ENCODE data around the gene TRIOBP.

TRIOBP gene

DNA sequence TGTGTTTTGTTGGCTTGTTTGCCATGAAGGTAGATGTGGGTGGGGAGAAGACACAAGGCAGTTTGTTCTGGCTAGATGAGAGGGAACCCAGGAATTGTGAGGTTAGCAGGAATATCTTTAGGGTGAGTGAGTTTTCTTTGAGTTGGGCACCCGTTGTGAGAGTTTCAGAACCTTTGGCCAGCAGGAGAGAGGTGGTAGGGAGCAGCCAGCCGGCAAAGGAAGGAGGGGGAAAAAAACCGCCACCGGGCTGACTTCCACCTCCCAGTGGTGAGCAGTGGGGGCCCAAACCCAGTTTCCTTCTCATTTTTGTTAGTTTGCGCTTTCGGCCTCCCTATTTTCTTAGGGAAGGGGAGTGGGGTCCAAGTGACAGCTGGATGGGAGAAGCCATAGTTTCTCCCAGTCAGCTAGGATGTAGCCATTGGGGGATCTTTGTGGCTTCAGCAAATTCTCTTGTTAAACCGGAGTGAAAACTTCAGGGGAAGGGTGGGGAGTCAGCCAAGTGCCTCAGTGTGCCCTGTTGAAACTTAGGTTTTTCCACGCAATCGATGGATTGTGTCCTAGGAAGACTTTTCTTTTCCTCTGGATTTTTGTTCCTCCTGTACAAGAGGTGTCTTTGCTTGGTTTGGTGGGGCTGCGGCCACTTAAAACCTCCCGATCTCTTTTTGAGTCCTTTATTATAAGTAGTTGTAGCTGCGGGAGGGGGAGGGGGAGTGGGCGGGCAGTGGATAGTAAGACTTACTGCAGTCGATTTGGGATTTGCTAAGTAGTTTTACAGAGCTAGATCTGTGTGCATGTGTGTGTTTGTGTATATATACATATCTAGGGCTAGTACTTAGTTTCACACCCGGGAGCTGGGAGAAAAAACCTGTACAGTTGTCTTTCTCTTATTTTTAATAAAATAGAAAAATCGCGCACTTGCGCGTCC lies 109.8 kb downstream of the TRIOBP start:
- DNase-seq (ENCODE audit: low spot score) = peak; percentile 67

DNA sequence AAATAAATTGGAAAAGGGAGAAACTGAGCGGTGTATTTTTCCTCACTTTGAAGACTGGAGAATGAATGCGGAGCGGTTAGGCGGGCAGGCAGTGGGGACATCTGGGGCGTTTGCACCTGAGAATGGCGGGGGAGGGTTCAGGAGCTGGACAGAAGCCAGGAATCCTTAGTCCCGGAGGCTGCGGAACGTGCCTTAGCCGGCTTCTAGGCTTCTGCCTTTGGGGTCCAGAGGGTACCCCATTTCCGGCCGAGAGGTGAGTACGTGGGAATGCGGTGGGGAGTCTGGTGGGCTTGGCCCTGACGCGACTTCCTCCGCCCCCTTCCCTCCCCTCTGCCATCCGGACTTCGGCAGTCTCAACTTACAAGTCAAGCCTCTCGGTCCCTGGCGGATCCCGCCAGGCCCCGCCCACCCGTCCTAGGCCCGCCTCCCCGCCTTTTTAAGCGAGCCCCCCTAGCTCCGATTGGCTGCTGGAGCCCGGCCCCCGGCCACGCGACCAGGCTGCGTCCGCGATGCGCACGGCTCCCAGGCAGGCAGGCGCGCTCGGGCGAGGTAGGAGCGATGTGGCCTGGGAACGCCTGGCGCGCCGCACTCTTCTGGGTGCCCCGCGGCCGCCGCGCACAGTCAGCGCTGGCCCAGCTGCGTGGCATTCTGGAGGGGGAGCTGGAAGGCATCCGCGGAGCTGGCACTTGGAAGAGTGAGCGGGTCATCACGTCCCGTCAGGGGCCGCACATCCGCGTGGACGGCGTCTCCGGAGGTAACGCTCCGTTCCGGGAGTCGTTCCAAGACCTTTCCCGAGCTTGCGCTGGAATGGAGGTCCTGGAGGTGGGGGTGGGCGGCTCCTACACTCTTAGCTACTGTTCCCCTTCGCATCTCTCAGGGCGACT lies 110.8 kb downstream of the TRIOBP start, which contains the start of gene GCAT:
GCAT (plus strand) TSS at position 525 of the 884 bp plus-strand sequence; CDS start at position 559, 34 bp downstream.
- peak; percentile 99 for DNase-seq (ENCODE audit: low spot score)

GRCh38 chr22:37808294-37808657 lies 111.4 kb downstream of the TRIOBP start:
- DNase-seq (ENCODE audit: low spot score) = no peak

DNA sequence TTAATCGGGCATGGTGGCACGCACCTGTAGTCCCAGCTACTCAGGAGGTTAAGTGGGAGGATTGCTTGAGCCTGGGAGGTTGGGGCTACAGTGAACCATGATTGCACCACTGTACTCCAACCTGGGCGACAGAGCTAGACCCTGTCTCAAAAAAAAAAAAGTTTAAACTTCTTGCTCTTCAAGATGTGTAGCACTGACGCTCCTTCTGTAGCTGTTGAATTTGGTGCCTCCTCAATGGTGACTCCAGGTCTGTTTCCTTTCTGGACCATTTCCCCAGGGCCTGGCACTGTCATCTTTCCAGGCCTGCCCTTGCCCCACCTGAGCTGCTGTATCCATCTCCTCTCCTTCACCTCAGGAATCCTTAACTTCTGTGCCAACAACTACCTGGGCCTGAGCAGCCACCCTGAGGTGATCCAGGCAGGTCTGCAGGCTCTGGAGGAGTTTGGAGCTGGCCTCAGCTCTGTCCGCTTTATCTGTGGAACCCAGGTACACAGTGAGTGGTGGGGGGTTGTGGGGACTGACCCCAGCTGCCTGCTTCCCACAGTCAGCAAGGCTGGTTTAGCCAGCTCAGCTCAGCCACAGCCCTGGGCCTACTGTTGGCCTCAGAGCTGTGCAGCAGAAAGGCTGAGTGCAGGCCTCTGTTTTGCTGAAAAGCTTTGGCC lies 113.0 kb downstream of the TRIOBP start:
- no peak for DNase-seq (ENCODE audit: low spot score)

DNA sequence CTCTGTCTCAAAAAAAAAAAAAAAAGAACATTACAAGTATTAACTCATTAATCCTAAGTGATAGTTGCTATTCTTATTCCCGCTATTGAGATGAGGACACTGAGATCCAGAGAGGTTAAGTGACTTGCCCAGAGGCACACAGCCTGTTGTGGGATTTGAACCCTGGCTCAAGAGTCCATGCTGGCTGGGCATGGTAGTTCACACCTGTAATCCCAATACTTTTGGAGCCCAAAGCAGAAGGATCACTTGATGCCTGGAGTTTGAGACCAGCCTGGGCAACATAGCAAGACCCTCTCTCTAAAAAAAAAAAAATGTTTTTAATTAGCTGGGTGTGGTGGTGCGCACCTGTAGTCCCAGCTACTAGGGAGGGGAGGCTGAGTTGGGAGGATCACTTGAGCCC lies 115.0 kb downstream of the TRIOBP start:
- no peak for DNase-seq (ENCODE audit: low spot score)

DNA sequence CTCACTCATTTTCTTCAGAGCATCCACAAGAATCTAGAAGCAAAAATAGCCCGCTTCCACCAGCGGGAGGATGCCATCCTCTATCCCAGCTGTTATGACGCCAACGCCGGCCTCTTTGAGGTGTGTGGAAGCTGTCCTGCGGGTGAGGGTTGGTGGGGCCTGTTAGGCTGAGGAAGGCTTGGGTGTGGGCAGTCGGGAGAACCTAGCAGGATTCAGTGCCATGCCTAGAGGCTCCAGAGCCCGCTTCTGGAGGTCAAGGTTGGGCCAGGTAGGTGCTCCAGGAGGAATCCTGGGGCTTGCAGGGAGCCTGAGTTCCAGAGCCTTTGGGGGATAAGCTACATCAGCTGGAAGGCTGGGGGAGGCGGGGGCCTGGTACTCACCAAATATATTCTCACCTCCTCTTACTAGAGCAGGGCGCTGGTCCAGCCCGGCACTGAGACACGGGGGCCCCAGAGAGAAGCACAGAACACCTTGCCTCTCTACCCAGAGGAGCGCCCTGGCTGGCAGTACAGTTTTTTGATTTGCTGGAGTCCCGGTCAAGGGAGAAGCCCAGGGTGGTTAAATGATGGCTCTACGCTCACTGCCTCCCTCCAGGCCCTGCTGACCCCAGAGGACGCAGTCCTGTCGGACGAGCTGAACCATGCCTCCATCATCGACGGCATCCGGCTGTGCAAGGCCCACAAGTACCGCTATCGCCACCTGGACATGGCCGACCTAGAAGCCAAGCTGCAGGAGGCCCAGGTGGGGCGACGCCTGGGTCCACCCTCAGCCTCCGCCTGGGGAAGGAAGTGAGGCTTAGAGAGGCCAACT lies 116.2 kb downstream of the TRIOBP start:
- DNase-seq (ENCODE audit: low spot score) = no peak

DNA sequence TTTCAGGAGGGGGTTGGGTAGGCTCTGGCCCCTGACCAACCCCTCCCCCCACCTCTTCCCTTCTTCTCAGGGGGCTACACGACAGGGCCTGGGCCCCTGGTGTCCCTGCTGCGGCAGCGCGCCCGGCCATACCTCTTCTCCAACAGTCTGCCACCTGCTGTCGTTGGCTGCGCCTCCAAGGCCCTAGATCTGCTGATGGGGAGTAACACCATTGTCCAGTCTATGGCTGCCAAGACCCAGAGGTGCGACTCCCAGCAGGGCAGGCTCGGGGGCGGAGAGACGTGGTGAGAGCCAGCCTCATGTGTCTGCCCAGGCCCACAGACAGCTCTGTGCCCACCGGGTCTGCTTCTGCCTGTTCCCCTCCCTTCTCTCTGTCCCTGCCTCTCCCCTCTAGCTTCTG lies 118.7 kb downstream of the TRIOBP start:
- no peak for DNase-seq (ENCODE audit: low spot score)

DNA sequence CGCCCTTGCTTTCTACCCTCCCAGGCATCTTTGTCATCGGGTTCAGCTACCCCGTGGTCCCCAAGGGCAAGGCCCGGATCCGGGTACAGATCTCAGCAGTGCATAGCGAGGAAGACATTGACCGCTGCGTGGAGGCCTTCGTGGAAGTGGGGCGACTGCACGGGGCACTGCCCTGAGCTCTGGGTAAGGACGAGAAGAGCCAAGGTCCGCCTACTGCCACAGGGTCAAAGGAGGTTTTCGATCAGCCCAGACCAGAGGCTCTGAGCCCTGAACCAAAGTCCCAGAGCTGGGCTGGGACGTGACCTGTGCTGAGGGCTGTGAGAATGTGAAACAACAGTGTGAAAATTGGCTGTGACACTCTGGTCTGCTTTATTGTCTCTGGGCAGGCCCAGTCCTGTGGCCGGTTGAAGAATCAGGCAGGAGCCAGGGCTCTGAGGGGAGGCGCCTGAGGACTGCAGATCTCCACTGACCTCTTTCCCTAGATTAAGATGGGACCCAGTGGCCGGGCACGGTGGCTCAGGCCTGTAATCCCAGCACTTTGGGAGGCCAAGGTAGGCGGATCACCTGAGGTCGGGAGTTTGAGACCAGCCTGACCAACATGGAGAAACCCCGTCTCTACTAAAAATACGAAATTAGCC lies 119.8 kb downstream of the TRIOBP start:
- no peak for DNase-seq (ENCODE audit: low spot score)

GRCh38 chr22:37817705-37818408 lies 121.0 kb downstream of the TRIOBP start:
- peak; percentile 95 for DNase-seq (ENCODE audit: low spot score)

DNA sequence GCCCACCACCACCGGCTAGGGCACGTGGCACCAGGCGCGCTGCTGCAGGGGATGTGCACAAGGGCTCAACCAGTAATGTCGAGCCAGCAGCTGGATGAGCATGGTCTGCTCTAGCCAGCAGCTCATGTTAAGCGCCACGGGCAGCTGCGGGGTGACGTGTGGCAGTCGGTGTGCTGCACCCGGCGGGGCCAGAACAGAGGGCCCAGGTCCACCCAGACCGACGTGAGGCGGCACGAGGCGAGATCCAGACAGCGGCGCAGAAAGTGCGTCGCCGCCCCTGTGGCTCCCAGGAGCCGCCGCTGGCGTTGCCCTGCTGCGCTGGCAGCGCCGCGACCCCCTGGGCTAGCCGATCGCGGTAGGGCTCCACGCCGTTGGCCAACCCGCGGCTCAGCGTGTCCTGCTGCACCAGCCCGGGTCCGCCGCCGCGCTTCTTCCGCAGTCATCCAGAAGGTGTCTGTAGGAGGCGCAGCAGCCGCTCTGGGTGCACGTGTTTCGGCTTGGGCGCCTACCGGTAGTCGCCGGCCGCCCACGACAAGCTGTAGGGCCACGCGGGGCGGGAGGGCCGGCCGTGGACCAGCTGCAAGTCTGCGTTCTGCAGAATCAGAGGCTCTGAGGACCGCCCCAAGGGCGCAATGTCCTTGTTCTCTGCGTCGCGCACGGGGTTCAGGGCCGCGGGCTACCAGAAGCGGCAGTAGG lies 121.7 kb downstream of the TRIOBP start:
- peak; percentile 79 for DNase-seq (ENCODE audit: low spot score)

DNA sequence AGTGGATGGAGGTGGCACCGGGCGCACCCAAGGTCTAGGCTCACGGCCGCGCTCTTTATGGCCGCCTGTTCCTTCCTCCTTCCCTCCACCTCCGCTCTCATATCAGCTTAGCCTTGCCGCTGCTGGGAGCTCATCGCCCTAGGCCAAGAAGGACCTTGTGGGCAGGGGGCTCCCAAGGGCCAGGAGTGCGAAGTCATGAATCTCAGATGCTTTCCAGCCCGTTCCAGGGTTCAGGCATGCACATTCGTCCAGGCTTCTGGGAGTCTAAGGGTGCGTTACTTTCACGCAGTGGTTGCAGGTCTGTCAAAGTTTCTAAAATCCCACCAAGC lies 122.2 kb downstream of the TRIOBP start:
- DNase-seq (ENCODE audit: low spot score) = no peak

DNA sequence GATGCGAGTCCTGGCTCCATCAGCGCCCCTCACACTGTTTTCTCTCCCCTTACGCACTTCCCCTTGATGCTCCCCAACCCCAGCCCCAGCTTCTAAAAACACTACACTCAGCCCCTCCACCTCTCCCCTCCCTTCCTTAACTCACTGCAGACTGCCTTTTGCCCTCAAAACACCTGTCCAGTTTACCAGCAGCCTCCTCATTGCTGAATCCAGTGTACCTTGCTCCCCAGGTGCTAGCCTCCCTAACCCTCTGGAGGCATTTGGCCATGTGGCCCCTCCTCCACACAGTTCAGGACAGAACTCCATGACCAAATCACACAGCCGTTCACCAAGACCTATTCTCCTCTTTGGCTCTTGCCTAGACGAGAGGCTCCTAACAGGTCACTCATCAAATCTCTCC lies 123.5 kb downstream of the TRIOBP start:
- no peak for DNase-seq (ENCODE audit: low spot score)

- no peak for DNase-seq (ENCODE audit: low spot score)
These were observed 125.4 kb downstream of the TRIOBP start for GRCh38 chr22:37822079-37822833.

- no peak for DNase-seq (ENCODE audit: low spot score)
These were observed 126.5 kb downstream of the TRIOBP start, which contains the start of gene GALR3 for GRCh38 chr22:37823134-37823985. Gene GALR3 (plus strand): TSS chr22:37823382. CDS start chr22:37823407, 25 bp downstream.

DNA sequence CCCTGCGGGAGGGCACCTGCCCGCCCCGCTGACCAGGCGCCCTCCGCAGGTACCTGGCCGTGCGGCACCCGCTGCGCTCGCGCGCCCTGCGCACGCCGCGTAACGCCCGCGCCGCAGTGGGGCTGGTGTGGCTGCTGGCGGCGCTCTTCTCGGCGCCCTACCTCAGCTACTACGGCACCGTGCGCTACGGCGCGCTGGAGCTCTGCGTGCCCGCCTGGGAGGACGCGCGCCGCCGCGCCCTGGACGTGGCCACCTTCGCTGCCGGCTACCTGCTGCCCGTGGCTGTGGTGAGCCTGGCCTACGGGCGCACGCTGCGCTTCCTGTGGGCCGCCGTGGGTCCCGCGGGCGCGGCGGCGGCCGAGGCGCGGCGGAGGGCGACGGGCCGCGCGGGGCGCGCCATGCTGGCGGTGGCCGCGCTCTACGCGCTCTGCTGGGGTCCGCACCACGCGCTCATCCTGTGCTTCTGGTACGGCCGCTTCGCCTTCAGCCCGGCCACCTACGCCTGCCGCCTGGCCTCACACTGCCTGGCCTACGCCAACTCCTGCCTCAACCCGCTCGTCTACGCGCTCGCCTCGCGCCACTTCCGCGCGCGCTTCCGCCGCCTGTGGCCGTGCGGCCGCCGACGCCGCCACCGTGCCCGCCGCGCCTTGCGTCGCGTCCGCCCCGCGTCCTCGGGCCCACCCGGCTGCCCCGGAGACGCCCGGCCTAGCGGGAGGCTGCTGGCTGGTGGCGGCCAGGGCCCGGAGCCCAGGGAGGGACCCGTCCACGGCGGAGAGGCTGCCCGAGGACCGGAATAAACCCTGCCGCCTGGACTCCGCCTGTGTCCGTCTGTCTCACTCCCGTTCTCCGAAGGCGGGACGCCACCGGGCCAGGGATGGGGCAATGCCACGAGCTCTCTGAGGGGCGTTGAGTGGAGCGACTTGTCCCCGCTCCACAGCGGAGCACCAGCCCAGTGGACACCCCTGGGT lies 128.1 kb downstream of the TRIOBP start:
- DNase-seq (ENCODE audit: low spot score) = no peak

All from AG08396 (cell line).